ENCODE results near the gene ALPP. TPM values are rescaled to one million over a fixed set of nuclear protein-coding genes. Genes with fewer than 3 reads are reported as not detected.
A peak's percentile ranks its signal among the peaks of the same experiment; 100 is the strongest.

The ALPP gene
- total RNA-seq, 1 experiment from 2014 or later: 0.20 TPM

- no peak for DNase-seq
- H3K56ac ChIP-seq (ENCODE audit: insufficient read length, low read depth, low read length): no peak overlapping the region
- no peak overlapping the region for H3K4me2 ChIP-seq (ENCODE audit: insufficient read depth, insufficient read length, low read length)
- no peaks in the 10 kb centered on the region for H3K9me3 Mint-ChIP-seq
- peaks cover 7% of the 10 kb centered on the region for H4K20me1 ChIP-seq (ENCODE audit: control insufficient read depth, insufficient read depth, insufficient read length)
- H2BK20ac ChIP-seq (ENCODE audit: low read depth, low read length, poor library complexity, severe bottlenecking): no peak overlapping the region
- no peaks in the 10 kb centered on the region for H3K79me1 ChIP-seq (ENCODE audit: insufficient read depth, low read depth, low read length, poor library complexity, severe bottlenecking)
- no peaks in the 10 kb centered on the region for H3K79me2 ChIP-seq (ENCODE audit: insufficient read depth, low read length)
- H3K4me1 ChIP-seq (ENCODE audit: insufficient read depth, low read length): no peaks in the 10 kb centered on the region
- no peak overlapping the region for H4K8ac ChIP-seq (replicated peaks; ENCODE audit: insufficient read length, low read depth, low read length)
- no peak overlapping the region for H3K18ac ChIP-seq (ENCODE audit: insufficient read length, low read depth, low read length)
- H3K23me2 ChIP-seq (ENCODE audit: insufficient read length, low read depth, low read length, poor library complexity, severe bottlenecking): peaks cover 23% of the 10 kb centered on the region
- H2BK12ac ChIP-seq (ENCODE audit: insufficient read length, low read depth, low read length): no peak overlapping the region
- no peak overlapping the region for H3K23ac ChIP-seq (ENCODE audit: insufficient read length, low read depth, low read length)
- H3K27ac Mint-ChIP-seq: 0 out of 7 replicates have a peak overlapping the region, but pooled peaks of 1 of the 3 experiments have one; percentile 72
- no peak overlapping the region for H2AK5ac ChIP-seq (ENCODE audit: insufficient read length, low read length)
- H3K36me3 Mint-ChIP-seq (ENCODE audit: insufficient read depth in 1 of 3, low read depth in 3 of 3): peaks cover 0 to 90% (median 40%) of the 10 kb centered on the region in 3 experiments; a peak in 5 of 7 replicates
- no peak overlapping the region for H2AFZ ChIP-seq (ENCODE audit: low read length)
- no peak overlapping the region for H2BK5ac ChIP-seq (ENCODE audit: insufficient read length, low read length)
- H3K4ac ChIP-seq (ENCODE audit: low read depth, low read length): no peak overlapping the region
- H2BK15ac ChIP-seq (ENCODE audit: low read depth, low read length): no peak overlapping the region
- no peak for TF ChIP-seq CTCF (conservative IDR thresholded peaks at IDR 0.05)
- peaks cover 25% of the 10 kb centered on the region; the same call in 1 of the 2 replicates for H3K27me3 ChIP-seq (ENCODE audit: insufficient read depth, low read length)
- no peak overlapping the region for H4K91ac ChIP-seq (ENCODE audit: insufficient read length, low read depth, low read length)
- no peak overlapping the region for H3K14ac ChIP-seq (ENCODE audit: insufficient read depth, low read length)
- peaks cover 13 to 18% of the 10 kb centered on the region in 2 experiments; a peak in 3 of 4 replicates for H3K4me1 Mint-ChIP-seq
- no peak overlapping the region; a peak in 1 of 5 replicates for H3K4me3 Mint-ChIP-seq
- H3K9ac ChIP-seq (ENCODE audit: extremely low read depth, insufficient read length, low read length): no peak overlapping the region
- H3K9me3 ChIP-seq (ENCODE audit: control insufficient read depth, low read depth, low read length): no peaks in the 10 kb centered on the region
- no peak overlapping the region for H4K5ac ChIP-seq (ENCODE audit: insufficient read length, low read depth, low read length)
- no peak overlapping the region for H2BK120ac ChIP-seq (ENCODE audit: low read depth, low read length, poor library complexity, severe bottlenecking)
- H3K27ac ChIP-seq (ENCODE audit: insufficient read length, low read depth, low read length): no peak overlapping the region
- no CpG with 5 or more reads among the region's 12 CpGs for WGBS (ENCODE audit: extremely low coverage, insufficient read length, low lambda C conversion rate)
- peaks cover 47% of the 10 kb centered on the region for H3K27me3 Mint-ChIP-seq (ENCODE audit: low read depth)
- no peak overlapping the region for H3T11ph ChIP-seq (ENCODE audit: low read length)
Measured at GRCh38 chr2:232415736-232416520, 37.4 kb downstream of the ALPP start.

All from H9 (cell line).